Measurements from ENCODE around the gene SLC25A11.

Gene SLC25A11

DNA sequence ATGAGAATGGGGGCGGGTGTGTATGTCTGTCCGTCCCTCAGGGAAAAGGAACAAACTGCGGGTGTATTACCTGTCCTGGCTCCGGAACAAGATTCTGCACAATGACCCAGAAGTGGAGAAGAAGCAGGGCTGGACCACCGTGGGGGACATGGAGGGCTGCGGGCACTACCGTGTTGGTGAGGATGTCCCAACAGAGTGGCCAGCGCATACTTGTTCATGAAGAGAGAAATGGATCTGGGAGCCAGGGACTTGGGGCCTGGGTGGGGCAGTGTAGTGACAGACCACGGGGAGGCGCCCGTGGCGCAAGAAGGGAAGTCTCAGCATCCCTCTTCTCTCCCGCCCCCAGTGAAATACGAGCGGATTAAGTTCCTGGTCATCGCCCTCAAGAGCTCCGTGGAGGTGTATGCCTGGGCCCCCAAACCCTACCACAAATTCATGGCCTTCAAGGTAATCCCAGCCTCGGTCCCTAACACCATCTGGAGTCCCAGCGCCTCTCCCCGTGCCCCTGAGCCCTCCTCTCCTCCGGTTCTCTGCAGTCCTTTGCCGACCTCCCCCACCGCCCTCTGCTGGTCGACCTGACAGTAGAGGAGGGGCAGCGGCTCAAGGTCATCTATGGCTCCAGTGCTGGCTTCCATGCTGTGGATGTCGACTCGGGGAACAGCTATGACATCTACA is 44.1 kb downstream of the SLC25A11 start:
- DNase-seq (ENCODE audit: low read depth in 2 of 2): no peak

DNA sequence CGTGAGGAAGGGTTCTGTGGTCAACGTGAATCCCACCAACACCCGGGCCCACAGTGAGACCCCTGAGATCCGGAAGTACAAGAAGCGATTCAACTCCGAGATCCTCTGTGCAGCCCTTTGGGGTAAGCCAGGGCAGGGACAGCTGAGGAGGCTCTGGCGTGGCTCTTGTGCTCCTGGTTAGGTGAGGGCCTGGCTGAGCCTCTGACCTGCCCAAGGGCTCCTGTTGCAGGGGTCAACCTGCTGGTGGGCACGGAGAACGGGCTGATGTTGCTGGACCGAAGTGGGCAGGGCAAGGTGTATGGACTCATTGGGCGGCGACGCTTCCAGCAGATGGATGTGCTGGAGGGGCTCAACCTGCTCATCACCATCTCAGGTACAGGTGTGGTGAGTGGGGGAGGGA is 44.7 kb downstream of the SLC25A11 start:
- no peak for DNase-seq (ENCODE audit: low read depth in 2 of 2)

DNA sequence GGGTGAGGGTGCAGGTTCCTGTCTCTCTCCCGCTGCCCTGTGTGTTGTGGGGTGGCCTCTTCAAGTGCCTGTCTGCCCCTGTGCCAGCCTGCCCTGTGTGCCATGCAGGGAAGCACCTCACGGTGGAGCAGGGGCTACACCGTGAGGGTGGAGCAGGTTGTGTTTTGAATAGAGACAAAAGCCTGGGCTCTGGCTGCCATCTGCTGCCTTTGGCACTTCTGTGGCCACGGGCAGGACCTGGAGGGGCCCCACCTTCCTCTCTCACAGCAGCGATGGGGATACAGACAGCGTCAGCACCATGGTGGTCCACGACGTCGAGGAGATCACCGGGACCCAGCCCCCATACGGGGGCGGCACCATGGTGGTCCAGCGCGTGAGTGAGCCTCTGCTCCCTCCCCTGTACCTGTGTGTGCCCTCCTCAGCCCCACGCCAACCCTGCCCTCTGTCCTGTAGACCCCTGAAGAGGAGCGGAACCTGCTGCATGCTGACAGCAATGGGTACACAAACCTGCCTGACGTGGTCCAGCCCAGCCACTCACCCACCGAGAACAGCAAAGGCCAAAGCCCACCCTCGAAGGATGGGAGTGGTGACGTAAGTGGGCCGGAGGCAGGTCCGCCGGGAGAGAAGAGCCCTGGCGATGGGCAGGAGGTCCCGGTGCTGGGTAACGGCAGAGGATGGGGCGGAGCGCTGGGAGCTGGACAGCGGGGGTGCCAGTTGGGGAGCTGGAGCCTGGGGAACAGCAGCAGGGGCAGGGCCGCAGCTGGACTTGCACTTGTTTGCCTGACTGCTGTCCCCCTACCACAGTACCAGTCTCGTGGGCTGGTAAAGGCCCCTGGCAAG is 45.9 kb downstream of the SLC25A11 start:
- no peak for DNase-seq (ENCODE audit: low read depth in 2 of 2)

DNA sequence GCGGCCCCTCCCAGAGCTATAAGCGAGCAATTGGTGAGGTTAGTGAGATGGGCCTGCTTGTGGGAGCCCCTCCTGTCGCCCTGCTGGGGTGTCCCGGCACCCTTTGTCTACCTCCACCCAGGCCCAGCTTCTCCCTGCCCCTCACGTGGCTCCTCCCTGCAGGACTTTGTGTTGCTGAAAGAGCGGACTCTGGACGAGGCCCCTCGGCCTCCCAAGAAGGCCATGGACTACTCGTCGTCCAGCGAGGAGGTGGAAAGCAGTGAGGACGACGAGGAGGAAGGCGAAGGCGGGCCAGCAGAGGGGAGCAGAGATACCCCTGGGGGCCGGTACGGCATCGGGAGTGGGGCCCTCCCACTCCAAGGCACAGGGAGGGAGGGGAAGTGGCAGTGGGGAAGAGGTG is 46.6 kb downstream of the SLC25A11 start:
- no peak for DNase-seq (ENCODE audit: low read depth in 2 of 2)

DNA sequence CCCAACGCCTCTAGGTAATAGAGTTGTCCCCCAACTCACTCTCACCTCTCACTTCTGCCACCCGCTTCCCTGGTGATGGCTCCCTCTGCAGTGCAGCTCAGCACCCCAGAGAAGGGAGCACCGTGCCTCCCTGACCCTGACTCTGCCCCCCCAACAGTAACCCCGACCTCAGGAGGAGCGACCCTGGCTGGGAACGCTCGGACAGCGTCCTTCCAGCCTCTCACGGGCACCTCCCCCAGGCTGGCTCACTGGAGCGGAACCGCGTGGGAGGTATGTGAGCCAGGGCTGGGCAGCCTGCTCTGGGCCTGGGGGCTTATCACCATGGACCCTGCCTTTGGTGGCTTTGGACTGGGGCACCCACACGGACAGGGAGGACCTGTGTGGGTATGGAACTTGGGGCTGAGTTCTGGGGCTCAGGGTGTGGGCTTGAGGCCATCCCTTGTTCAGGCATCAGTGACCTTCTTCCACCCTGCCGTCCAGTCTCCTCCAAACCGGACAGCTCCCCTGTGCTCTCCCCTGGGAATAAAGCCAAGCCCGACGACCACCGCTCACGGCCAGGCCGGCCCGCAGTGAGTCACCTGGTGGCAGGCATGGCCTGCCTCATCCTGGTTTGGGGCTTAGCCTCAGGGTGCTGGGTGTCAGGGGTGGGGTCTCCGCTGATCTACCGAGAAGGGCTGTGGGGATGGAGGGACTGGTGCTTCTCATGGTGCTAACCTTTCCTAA is 47.2 kb downstream of the SLC25A11 start:
- DNase-seq (ENCODE audit: low read depth in 2 of 2): no peak

DNA sequence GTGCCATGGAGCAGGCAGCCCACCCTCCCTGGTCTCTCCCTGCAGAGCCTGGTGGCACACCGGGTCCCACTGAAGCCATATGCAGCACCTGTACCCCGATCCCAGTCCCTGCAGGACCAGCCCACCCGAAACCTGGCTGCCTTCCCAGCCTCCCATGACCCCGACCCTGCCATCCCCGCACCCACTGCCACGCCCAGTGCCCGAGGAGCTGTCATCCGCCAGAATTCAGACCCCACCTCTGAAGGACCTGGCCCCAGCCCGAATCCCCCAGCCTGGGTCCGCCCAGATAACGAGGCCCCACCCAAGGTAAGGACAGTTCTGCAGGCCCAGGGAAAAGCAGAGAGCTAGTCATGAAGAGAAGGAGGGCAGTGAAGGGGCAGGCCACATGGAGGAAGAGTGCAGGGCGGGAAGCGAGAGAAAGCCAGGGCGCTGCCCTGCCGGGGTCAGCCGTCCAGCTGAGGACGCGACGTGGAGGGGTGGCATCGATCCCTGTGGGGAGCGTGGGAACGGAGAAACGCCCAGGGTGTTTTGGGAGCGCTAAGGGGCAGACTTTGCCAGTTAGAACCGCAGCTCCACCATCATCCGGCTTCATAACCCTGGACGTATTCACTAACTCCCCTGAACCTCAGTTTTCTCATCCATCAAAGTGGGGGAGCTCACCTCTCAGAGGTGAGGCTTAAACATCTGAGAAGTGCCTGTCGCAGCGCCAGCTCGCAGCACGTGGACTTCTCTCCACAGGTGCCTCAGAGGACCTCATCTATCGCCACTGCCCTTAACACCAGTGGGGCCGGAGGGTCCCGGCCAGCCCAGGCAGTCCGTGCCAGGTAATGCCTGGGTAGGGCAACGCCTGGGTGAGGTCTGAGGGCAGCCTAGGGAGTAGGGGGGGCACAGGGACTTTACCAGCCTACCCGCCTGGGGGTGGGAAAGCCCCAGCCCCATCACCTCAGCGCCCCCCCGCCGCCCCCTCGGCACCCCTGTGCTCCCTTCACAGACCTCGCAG is 48.1 kb downstream of the SLC25A11 start:
- no peak for DNase-seq (ENCODE audit: low read depth in 2 of 2)

DNA sequence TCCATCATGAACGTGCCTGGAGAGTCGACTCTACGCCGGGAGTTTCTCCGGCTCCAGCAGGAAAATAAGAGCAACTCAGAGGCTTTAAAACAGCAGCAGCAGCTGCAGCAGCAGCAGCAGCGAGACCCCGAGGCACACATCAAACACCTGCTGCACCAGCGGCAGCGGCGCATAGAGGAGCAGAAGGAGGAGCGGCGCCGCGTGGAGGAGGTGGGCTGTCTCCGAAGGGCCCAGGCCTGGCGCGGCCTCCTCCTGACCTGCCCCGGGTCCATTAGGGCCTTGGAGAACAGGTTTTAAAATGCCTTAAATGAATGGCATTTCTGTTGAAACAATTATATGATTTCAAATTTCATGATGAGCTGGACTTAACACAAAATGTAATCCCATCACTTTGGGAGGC is 52.3 kb downstream of the SLC25A11 start:
- no peak for DNase-seq (ENCODE audit: low read depth in 2 of 2)

All from stimulated activated CD8-positive, alpha-beta memory T cell treated with anti-CD3 and anti-CD28 coated beads, Interleukin-15, amount 100 ng/mL, for 4 hours (primary cell).